HepG2 (cell line): ENCODE measurements around the gene COX7A1. TPM values are rescaled to one million over a fixed set of nuclear protein-coding genes. Genes with fewer than 3 reads are reported as not detected.
A peak's percentile ranks its signal among the peaks of the same experiment; 100 is the strongest.

Experiments
- AGO2 ChIP-seq: fragments of 200-400 bp; formaldehyde crosslinking; optimal IDR thresholded peaks from 2 replicates; pipeline ENCODE3; 2017; ENCODE audit warnings: mild to moderate bottlenecking, low read depth, low read length, moderate library complexity
- ARHGAP35 ChIP-seq: sonication (generic); formaldehyde crosslinking; IDR thresholded peaks from 2 replicates; pipeline ENCODE4 v1.9.0; 2022; ENCODE audit warnings: mild to moderate bottlenecking, inconsistent platforms, moderate library complexity, missing genetic modification reagents, borderline replicate concordance
- HMGA1 ChIP-seq: sonication (generic); formaldehyde crosslinking; conservative IDR thresholded peaks from 2 replicates; pipeline ENCODE4 v1.4.0; 2020; ENCODE audit warnings: missing genetic modification reagents
- HNRNPLL ChIP-seq: fragments of 200-400 bp; formaldehyde crosslinking; IDR thresholded peaks from 2 replicates; pipeline ENCODE4 v1.6.1; 2017; ENCODE audit warnings: mild to moderate bottlenecking, low read depth, low read length; ENCODE audit not compliant: poor library complexity, severe bottlenecking
- SNAPC2 ChIP-seq: sonication (generic); formaldehyde crosslinking; IDR thresholded peaks from 2 replicates; pipeline ENCODE4 v1.8.1; 2022; ENCODE audit warnings: mild to moderate bottlenecking, missing genetic modification reagents
- ZNF317 ChIP-seq: sonication (generic); formaldehyde crosslinking; IDR thresholded peaks from 2 replicates; pipeline ENCODE4 v1.5.0; 2020; ENCODE audit warnings: mild to moderate bottlenecking, missing genetic modification reagents
- ZNF431 ChIP-seq: sonication (generic); formaldehyde crosslinking; IDR thresholded peaks from 2 replicates; pipeline ENCODE4 v1.9.0; 2022; ENCODE audit warnings: missing genetic modification reagents, low read depth, mild to moderate bottlenecking, borderline replicate concordance
- ZNF564 ChIP-seq: sonication (generic); formaldehyde crosslinking; IDR thresholded peaks from 2 replicates; pipeline ENCODE4 v1.8.1; 2023; ENCODE audit warnings: mild to moderate bottlenecking, missing genetic modification reagents
- ZNF780A ChIP-seq: sonication (generic); formaldehyde crosslinking; IDR thresholded peaks from 2 replicates; pipeline ENCODE4 v1.8.0; 2022; ENCODE audit warnings: mild to moderate bottlenecking, missing genetic modification reagents, moderate library complexity
- ZSCAN29 ChIP-seq: sonication (generic); formaldehyde crosslinking; conservative IDR thresholded peaks from 2 replicates; pipeline ENCODE4 v1.4.0; 2020; ENCODE audit warnings: mild to moderate bottlenecking, missing genetic modification reagents
- ZSCAN9 ChIP-seq: IDR thresholded peaks from 2 replicates; pipeline ENCODE4 v1.6.1; 2016; ENCODE audit warnings: borderline replicate concordance
- polyA plus RNA-seq, 8 experiments: library from polyadenylated mRNA; depleted of rRNA in 3 of 8; stranded (reverse) in 7 of 8; unstranded in 1 of 8; fragments of >200 nt; fragmentation: Illumina TruSeq in 4 of 8; extraction: Trizol in 4 of 8; gene quantifications; 2 replicates each; pipeline versions ENCODE4 v1.2.1 to v1.2.3, GENCODE V29; 2011 to 2016; ENCODE audit warnings: low read depth in 4 of 8, missing spikeins in 1 of 8, mixed read lengths in 1 of 8; ENCODE audit not compliant: insufficient read depth in 1 of 8
- total RNA-seq, 5 experiments: library from RNA; depleted of rRNA; stranded (reverse); fragments of >200 nt; fragmentation: Illumina TruSeq; extraction: Trizol; gene quantifications; 2 replicates each; pipeline ENCODE4 v1.2.3, GENCODE V29; 2016; ENCODE audit warnings: low read depth in 1 of 5
- TF ChIP-seq, protein P1 (sequence below): sonication (generic); formaldehyde crosslinking; IDR thresholded peaks from 2 replicates; pipeline ENCODE4 v1.5.0; 2020; ENCODE audit warnings: mild to moderate bottlenecking, missing genetic modification reagents, borderline replicate concordance
- TF ChIP-seq, protein P2 (sequence below): IDR thresholded peaks from 2 replicates; pipeline ENCODE4 v1.6.1; 2016; ENCODE audit warnings: low read depth, missing genetic modification reagents, missing compliant biosample characterization

COX7A1 gene
- total and polyA plus RNA-seq, 2 of the 13 experiments (the other 11 are each of a cell fraction or from before 2014, with no cell fraction given): not detected

DNA sequence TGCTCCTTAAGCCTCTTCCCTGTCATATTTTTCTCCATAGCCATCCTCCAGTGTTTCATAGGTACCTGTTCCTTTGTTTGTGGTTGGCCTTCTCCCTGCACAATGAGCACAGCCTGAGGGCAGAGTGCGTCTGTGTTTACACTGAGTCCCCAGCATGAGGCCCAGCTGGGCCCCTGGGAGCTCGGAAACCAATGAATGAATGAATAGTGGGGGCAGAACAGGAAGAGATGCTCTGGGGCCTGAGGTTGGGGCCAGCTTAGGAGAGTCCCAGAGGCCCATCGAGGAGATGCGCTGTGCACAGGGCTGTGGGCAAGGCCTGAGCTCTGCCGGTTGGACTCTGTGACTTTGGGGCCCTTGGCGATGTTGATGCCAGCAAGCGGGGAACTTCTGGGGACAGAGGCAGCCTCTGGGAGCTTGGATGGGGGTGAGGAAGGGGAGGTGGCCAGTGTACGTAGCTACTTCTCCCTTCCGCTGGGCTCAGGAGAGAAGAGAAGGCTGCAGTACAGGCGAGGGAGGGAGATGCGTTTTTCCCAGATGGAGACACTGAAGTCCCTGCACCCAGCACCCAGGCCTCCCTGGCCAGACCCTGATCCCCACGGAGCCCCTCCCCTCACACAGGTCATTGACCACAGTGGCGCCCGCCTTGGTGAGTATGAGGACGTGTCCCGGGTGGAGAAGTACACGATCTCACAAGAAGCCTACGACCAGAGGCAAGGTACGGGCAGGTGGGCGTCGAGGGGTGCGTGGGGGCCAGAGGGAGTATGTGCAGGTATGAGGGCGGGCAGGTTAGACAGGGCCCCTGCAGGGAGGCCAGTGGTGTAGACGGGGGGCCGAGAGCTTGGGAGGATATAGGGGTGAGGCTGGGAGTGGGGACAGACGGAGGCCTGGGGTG is 31.9 kb downstream of the COX7A1 start (continued):
- TF ChIP-seq, protein P1, sequence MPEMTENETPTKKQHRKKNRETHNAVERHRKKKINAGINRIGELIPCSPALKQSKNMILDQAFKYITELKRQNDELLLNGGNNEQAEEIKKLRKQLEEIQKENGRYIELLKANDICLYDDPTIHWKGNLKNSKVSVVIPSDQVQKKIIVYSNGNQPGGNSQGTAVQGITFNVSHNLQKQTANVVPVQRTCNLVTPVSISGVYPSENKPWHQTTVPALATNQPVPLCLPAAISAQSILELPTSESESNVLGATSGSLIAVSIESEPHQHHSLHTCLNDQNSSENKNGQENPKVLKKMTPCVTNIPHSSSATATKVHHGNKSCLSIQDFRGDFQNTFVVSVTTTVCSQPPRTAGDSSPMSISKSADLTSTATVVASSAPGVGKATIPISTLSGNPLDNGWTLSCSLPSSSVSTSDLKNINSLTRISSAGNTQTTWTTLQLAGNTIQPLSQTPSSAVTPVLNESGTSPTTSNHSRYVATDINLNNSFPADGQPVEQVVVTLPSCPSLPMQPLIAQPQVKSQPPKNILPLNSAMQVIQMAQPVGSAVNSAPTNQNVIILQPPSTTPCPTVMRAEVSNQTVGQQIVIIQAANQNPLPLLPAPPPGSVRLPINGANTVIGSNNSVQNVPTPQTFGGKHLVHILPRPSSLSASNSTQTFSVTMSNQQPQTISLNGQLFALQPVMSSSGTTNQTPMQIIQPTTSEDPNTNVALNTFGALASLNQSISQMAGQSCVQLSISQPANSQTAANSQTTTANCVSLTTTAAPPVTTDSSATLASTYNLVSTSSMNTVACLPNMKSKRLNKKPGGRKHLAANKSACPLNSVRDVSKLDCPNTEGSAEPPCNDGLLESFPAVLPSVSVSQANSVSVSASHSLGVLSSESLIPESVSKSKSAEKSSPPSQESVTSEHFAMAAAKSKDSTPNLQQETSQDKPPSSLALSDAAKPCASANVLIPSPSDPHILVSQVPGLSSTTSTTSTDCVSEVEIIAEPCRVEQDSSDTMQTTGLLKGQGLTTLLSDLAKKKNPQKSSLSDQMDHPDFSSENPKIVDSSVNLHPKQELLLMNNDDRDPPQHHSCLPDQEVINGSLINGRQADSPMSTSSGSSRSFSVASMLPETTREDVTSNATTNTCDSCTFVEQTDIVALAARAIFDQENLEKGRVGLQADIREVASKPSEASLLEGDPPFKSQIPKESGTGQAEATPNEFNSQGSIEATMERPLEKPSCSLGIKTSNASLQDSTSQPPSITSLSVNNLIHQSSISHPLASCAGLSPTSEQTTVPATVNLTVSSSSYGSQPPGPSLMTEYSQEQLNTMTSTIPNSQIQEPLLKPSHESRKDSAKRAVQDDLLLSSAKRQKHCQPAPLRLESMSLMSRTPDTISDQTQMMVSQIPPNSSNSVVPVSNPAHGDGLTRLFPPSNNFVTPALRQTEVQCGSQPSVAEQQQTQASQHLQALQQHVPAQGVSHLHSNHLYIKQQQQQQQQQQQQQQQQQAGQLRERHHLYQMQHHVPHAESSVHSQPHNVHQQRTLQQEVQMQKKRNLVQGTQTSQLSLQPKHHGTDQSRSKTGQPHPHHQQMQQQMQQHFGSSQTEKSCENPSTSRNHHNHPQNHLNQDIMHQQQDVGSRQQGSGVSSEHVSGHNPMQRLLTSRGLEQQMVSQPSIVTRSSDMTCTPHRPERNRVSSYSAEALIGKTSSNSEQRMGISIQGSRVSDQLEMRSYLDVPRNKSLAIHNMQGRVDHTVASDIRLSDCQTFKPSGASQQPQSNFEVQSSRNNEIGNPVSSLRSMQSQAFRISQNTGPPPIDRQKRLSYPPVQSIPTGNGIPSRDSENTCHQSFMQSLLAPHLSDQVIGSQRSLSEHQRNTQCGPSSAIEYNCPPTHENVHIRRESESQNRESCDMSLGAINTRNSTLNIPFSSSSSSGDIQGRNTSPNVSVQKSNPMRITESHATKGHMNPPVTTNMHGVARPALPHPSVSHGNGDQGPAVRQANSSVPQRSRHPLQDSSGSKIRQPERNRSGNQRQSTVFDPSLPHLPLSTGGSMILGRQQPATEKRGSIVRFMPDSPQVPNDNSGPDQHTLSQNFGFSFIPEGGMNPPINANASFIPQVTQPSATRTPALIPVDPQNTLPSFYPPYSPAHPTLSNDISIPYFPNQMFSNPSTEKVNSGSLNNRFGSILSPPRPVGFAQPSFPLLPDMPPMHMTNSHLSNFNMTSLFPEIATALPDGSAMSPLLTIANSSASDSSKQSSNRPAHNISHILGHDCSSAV (CRISPR knock-in tag): 0 out of 2 replicates have a peak, but pooled peaks have one; percentile 58
- TF ChIP-seq AGO2 (peak; percentile 61), ZNF780A (CRISPR knock-in tag) (peak; percentile 22; the same call in 1 of the 2 replicates), ZSCAN29 (CRISPR knock-in tag) (0 out of 2 replicates have a peak, but pooled peaks have one; percentile 44), ZNF431 (CRISPR knock-in tag) (no peak), ZNF564 (peak; percentile 86), ZSCAN9 (peak; percentile 70; the same call in 1 of the 2 replicates), HNRNPLL (peak; percentile 48), SNAPC2 (CRISPR knock-in tag) (peak; percentile 75; the same call in 1 of the 2 replicates), ARHGAP35 (0 out of 2 replicates have a peak, but pooled peaks have one; percentile 47), ZNF317 (CRISPR knock-in tag) (peak; percentile 97), HMGA1 (CRISPR knock-in tag) (no peak)
- TF ChIP-seq, protein P2, sequence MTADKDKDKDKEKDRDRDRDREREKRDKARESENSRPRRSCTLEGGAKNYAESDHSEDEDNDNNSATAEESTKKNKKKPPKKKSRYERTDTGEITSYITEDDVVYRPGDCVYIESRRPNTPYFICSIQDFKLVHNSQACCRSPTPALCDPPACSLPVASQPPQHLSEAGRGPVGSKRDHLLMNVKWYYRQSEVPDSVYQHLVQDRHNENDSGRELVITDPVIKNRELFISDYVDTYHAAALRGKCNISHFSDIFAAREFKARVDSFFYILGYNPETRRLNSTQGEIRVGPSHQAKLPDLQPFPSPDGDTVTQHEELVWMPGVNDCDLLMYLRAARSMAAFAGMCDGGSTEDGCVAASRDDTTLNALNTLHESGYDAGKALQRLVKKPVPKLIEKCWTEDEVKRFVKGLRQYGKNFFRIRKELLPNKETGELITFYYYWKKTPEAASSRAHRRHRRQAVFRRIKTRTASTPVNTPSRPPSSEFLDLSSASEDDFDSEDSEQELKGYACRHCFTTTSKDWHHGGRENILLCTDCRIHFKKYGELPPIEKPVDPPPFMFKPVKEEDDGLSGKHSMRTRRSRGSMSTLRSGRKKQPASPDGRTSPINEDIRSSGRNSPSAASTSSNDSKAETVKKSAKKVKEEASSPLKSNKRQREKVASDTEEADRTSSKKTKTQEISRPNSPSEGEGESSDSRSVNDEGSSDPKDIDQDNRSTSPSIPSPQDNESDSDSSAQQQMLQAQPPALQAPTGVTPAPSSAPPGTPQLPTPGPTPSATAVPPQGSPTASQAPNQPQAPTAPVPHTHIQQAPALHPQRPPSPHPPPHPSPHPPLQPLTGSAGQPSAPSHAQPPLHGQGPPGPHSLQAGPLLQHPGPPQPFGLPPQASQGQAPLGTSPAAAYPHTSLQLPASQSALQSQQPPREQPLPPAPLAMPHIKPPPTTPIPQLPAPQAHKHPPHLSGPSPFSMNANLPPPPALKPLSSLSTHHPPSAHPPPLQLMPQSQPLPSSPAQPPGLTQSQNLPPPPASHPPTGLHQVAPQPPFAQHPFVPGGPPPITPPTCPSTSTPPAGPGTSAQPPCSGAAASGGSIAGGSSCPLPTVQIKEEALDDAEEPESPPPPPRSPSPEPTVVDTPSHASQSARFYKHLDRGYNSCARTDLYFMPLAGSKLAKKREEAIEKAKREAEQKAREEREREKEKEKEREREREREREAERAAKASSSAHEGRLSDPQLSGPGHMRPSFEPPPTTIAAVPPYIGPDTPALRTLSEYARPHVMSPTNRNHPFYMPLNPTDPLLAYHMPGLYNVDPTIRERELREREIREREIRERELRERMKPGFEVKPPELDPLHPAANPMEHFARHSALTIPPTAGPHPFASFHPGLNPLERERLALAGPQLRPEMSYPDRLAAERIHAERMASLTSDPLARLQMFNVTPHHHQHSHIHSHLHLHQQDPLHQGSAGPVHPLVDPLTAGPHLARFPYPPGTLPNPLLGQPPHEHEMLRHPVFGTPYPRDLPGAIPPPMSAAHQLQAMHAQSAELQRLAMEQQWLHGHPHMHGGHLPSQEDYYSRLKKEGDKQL (CRISPR knock-in tag): peak; percentile 47; the same call in 1 of the 2 replicates
